GM18907 (cell line): ENCODE measurements around the gene RAB8B.

Source experiments
- ATAC-seq: cut with Tn5 transposase; IDR thresholded peaks from one replicate; pipeline ENCODE4 v1.9.1; 2021; ENCODE audit warnings: mild to moderate bottlenecking, moderate library complexity; ENCODE audit not compliant: unreplicated experiment

Gene RAB8B

GRCh38 chr15:63305260-63305659 lies 115.9 kb downstream of the RAB8B start:
- no peak for ATAC-seq

GRCh38 chr15:63306492-63307073 lies 117.2 kb downstream of the RAB8B start:
- ATAC-seq = no peak

GRCh38 chr15:63308491-63308890 lies 119.1 kb downstream of the RAB8B start:
- ATAC-seq = no peak

- no peak for ATAC-seq
These were observed 119.5 kb downstream of the RAB8B start for GRCh38 chr15:63308947-63309346.

- ATAC-seq = no peak
These were observed 121.2 kb downstream of the RAB8B start for GRCh38 chr15:63310646-63311045.

- no peak for ATAC-seq
These were observed 122.9 kb downstream of the RAB8B start for GRCh38 chr15:63312286-63312685.

DNA sequence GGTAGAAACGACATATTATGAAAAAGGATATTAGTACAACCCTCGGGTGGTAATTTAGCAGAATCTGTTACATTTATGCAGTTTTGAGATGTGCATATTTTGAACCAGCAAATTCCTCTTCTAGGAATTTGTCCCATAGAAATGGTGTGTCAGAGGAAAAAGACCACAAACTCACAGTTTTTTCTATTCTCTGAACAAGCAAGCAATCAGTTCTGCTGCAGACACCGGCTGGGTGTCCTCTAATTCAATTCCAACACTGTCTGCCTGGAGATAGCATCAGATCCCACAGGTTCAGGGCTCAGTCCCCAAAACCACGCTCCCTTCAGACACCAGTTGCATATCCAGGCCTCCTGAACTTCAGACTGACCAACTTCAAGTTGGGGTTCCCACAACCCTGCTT lies 124.4 kb downstream of the RAB8B start:
- no peak for ATAC-seq

DNA sequence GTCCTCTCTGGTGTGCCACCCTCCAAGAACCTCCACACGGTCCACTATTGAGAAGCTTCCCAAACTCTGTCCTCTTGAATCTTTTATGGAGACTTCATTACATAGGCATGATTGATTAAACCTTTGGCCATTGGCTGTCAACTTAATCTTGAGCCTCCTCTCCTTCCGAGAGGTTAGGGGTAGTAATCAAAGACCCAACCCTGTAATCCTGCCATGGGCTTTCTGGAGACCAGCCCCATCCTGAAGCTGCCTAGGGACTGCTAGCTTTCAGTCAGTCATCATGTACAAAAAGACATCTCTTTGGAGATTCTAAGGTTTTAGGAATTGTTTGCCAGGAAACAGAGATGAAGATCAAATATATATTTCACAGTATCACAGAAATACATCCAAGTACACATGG lies 125.0 kb downstream of the RAB8B start:
- no peak for ATAC-seq
